Lung (tissue), 12 donors: ENCODE measurements around the gene SCAPER. TPM values are rescaled to one million over a fixed set of nuclear protein-coding genes. Genes with fewer than 3 reads are reported as not detected.

Experiments
- ATAC-seq: fragments of 200-7000 bp; cut with Tn5 transposase; one replicate; pipeline ENCODE4 v1.9.1; 2020; ENCODE audit warnings: moderate number of reproducible peaks; ENCODE audit not compliant: insufficient read depth, low FRiP score
- DNase-seq, 3 donors: peaks; one replicate each; pipeline ENCODE4 v3.0.0-alpha.2; 2013 to 2017
- H3K27ac ChIP-seq, 2 donors: one replicate each; pipeline ENCODE4 v1.5.1; 2013; ENCODE audit warnings: mild to moderate bottlenecking in 2 of 2, moderate library complexity in 2 of 2, control low read depth in 1 of 2, inconsistent platforms in 1 of 2, low read depth in 1 of 2, low read length in 1 of 2
- H3K27me3 ChIP-seq, 3 donors: one replicate each; pipeline ENCODE4 v1.5.1; 2013; ENCODE audit warnings: low read length in 2 of 3; ENCODE audit not compliant: control insufficient read depth in 3 of 3, insufficient read depth in 3 of 3
- H3K36me3 ChIP-seq, 4 donors: one replicate each; pipeline ENCODE4 v1.5.1; 2013; ENCODE audit warnings: low read length in 4 of 4, mild to moderate bottlenecking in 1 of 4, moderate library complexity in 1 of 4; ENCODE audit not compliant: control insufficient read depth in 4 of 4, insufficient read depth in 4 of 4
- H3K4me1 ChIP-seq, 5 donors: one replicate each; pipeline ENCODE4 v1.5.1; 2013; ENCODE audit warnings: low read length in 5 of 5, mild to moderate bottlenecking in 2 of 5, moderate library complexity in 1 of 5; ENCODE audit not compliant: control insufficient read depth in 5 of 5, insufficient read depth in 5 of 5
- H3K4me3 ChIP-seq: one replicate; pipeline ENCODE4 v1.5.1; 2013; ENCODE audit warnings: mild to moderate bottlenecking, control low read depth, moderate library complexity
- H3K9ac ChIP-seq, 2 donors: one replicate each; pipeline ENCODE4 v1.5.1; 2013; ENCODE audit warnings: low read length in 2 of 2, control low read depth in 1 of 2; ENCODE audit not compliant: insufficient read depth in 1 of 2
- H3K9me3 ChIP-seq, 4 donors: one replicate each; pipeline ENCODE4 v1.5.1; 2013; ENCODE audit warnings: low read length in 3 of 4, mild to moderate bottlenecking in 1 of 4, moderate library complexity in 1 of 4; ENCODE audit not compliant: control insufficient read depth in 4 of 4, insufficient read depth in 3 of 4
- WGBS, 2 donors: extraction: QIAGEN DNeasy Blood & Tissue Kit; methylation state at CpG; one replicate each; pipeline ENCODE4 v1.1.7; 2013; 5-methylcytosine and 5-hydroxymethylcytosine counted together
- polyA plus RNA-seq, 2 donors: library from polyadenylated mRNA; stranded (reverse); fragments of 200-250 nt; gene quantifications; one replicate each; pipeline ENCODE4 v1.2.1, GENCODE V29; 2013
- total RNA-seq, 2 donors: library from RNA; depleted of rRNA in 1 of 2; stranded (reverse); fragments of >200 nt in 1 of 2; gene quantifications; one replicate each; pipeline ENCODE4 v1.2.1, GENCODE V29; 2014 to 2021
- TF ChIP-seq, protein P1 (sequence below): IDR thresholded peaks from 2 replicates; pipeline ENCODE4 v1.5.1; 2012; ENCODE audit warnings: mild to moderate bottlenecking; ENCODE audit errors: control extremely low read depth, extremely low read depth
- donor health status: control.
- donor health status: control.
- donor health status: Bipolar disorder and iron deficiency.
- donor health status: healthy.
- donor health status: DM: yes; HTN: yes; CAD: no.

The SCAPER gene
- total and polyA plus RNA-seq, 4 donors, result 3.9 to 40.2 (median 19.5) TPM

DNA sequence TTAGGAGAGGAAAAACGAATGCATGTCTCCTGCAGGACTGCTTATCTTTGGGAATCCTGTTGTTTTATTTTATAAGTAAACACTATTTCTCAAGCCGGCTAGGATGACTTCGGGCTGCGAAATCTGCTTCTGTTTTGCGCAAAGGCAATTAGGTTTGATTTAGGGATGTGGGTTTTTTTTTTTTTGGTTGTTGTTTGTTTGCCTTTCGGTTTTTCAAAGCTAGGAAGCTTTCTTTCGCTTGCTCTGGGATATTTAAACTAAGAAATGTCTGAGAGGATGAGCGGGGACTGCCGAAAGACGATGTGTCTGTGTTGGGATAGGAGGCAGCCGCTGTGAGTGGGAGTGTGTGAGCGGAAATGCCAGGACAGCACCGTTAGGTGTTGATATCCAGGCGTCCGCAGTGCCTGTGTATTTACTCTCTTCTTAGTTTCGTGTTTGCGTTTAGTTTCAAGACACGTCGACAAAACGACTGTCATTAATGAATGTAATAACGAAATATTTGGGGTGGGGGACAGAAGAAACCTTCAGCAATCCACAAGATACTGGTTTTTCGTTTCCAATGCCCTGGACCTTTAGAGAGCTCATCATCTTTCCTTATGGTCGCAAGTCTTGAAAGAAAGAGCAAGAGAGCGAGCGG lies 568.0 kb downstream of the SCAPER start:
- H3K36me3 ChIP-seq, result no peaks in the 10 kb centered on the region
- WGBS, 2 donors, result 6 to 11% methylated on average over 25 of the region's 25 CpGs
- ATAC-seq, result no peak
- H3K9ac ChIP-seq, result peak overlapping the region in 1 of 2 donors; percentile 7
- no peak overlapping the region for H3K27ac ChIP-seq
- TF ChIP-seq, protein P1, sequence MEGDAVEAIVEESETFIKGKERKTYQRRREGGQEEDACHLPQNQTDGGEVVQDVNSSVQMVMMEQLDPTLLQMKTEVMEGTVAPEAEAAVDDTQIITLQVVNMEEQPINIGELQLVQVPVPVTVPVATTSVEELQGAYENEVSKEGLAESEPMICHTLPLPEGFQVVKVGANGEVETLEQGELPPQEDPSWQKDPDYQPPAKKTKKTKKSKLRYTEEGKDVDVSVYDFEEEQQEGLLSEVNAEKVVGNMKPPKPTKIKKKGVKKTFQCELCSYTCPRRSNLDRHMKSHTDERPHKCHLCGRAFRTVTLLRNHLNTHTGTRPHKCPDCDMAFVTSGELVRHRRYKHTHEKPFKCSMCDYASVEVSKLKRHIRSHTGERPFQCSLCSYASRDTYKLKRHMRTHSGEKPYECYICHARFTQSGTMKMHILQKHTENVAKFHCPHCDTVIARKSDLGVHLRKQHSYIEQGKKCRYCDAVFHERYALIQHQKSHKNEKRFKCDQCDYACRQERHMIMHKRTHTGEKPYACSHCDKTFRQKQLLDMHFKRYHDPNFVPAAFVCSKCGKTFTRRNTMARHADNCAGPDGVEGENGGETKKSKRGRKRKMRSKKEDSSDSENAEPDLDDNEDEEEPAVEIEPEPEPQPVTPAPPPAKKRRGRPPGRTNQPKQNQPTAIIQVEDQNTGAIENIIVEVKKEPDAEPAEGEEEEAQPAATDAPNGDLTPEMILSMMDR, result no peak
- H3K9me3 ChIP-seq, result peaks cover 0 to 23% (median 0%) of the 10 kb centered on the region in 4 donors
- no peak overlapping the region for H3K4me3 ChIP-seq
- H3K27me3 ChIP-seq, result peaks cover 3 to 84% (median 77%) of the 10 kb centered on the region in 3 donors
- peaks cover 0 to 42% (median 13%) of the 10 kb centered on the region in 5 donors for H3K4me1 ChIP-seq
- peak; percentile 37 to 65 (median 54) for DNase-seq

DNA sequence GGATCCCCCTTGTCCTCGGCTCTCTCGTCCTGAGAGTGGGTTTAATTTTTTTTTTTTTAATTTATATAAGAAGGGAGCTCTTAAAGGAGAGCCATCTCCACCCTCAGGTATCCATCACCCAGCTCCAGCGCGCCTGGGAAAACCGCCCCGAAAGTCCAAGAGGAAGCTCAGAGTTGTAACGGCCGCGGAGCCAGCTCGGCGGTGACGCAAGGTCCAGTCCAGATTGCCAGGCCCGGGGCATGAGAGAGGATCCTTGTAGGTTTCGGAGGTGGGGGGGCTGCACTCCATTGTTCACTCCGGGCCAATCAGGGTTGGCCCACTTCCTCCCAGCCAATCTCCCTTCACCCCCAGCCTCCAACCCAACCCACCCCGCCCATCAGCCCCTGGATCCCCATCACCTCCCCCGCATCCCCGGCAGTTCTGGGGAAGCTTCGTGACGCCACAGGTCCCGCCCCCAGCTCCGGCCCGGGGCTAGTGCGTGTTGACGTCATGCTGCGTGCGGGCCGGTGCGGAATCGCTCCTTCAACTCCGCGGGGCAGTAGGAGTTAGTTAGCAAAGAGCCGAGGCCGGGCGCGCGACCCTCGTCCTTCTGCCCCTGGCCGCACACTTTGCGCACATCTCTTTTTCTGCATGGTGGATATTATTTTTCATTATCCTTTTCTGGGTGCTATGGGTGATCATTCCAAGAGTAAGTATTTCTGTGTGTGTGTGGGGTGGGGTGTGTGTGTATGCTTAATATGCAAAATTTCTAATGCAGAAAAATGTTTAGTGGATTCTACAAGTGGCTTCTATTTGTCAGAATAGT lies 568.7 kb downstream of the SCAPER start, which contains the start of gene ISL2:
TSS of gene ISL2 (plus strand) at position 520 of the 805 bp plus-strand sequence. CDS start at position 631, 111 bp downstream.
- Histone ChIP-seq H3K27me3 (peaks cover 3 to 76% (median 70%) of the 10 kb centered on the region in 3 donors), H3K4me1 (peaks cover 0 to 40% (median 13%) of the 10 kb centered on the region in 5 donors), H3K36me3 (no peaks in the 10 kb centered on the region), H3K4me3 (no peak within 1 kb of the TSS), H3K9ac (peak within 1 kb of the TSS in 1 of 2 donors; percentile 7), H3K9me3 (peaks cover 0 to 21% (median 0%) of the 10 kb centered on the region in 4 donors), H3K27ac (no peak within 1 kb of the TSS)
- TF ChIP-seq, protein P1, result no peak
- ATAC-seq (no peak), DNase-seq (peak; percentile 56 to 72 (median 65))
- WGBS, 2 donors, result 3 to 7% methylated on average over 34 to 40 of the region's 40 CpGs

- Histone ChIP-seq H3K4me1 (peaks cover 0 to 37% (median 10%) of the 10 kb centered on the region in 5 donors), H3K9me3 (peaks cover 0 to 18% (median 0%) of the 10 kb centered on the region in 4 donors), H3K27ac (no peak overlapping the region), H3K9ac (no peak overlapping the region), H3K36me3 (no peaks in the 10 kb centered on the region), H3K4me3 (no peak overlapping the region), H3K27me3 (peaks cover under 1 to 68% (median 66%) of the 10 kb centered on the region in 3 donors)
- WGBS, 2 donors, result 6 to 12% methylated on average over 39 of the region's 39 CpGs
- DNase-seq, result peak in 2 of 3 donors; percentile 48 to 58
- no peak for ATAC-seq
- TF ChIP-seq, protein P1, result no peak
These were observed 569.6 kb downstream of the SCAPER start for GRCh38 chr15:76335307-76336253.
